Stimulated activated CD8-positive, alpha-beta memory T cell treated with anti-CD3 and anti-CD28 coated beads, Interleukin-2, amount 100 ng/mL, for 1 hour (primary cell): ENCODE measurements around the gene IGLL1.
A peak's percentile ranks its signal among the peaks of the same experiment; 100 is the strongest.
"Not testable (repeated sequence)": the region's sequence is repeated elsewhere in the genome, so short reads cannot be mapped to it uniquely, and the experiment has no call there.

ENCODE experiments used
- DNase-seq, 2 donors: peaks; one replicate each; pipeline ENCODE4 v3.0.0-alpha.2; 2020; ENCODE audit warnings: low read depth in 2 of 2

Gene IGLL1

DNA sequence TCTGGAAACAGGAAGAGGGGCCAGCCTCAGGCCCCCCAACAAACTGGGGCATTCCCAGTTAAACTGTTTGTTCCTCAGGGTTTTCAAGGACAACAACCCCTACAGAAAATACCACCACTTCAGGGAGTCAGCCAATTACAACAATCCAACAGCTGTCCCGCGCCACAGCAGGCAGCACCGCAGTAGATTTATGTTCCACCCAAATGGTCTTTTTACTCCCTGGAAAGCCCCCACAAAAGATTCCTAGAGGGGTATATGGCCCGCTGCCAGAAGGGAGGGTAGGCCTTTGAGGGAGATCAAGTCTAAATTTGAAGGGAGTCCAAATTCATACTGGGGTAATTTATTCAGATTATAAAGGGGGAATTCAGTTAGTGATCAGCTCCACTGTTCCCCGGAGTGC, 39.3 kb downstream of the IGLL1 start:
- DNase-seq = not testable (repeated sequence)

DNA sequence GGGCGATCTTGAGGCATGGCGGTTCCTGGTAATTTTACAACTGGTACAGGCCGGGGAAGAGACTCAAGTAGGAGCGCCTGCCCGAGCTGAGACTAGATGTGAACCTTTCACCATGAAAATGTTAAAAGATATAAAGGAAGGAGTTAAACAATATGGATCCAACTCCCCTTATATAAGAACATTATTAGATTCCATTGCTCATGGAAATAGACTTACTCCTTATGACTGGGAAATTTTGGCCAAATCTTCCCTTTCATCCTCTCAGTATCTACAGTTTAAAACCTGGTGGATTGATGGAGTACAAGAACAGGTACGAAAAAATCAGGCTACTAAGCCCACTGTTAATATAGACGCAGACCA, 40.3 kb downstream of the IGLL1 start:
- not testable (repeated sequence) for DNase-seq

DNA sequence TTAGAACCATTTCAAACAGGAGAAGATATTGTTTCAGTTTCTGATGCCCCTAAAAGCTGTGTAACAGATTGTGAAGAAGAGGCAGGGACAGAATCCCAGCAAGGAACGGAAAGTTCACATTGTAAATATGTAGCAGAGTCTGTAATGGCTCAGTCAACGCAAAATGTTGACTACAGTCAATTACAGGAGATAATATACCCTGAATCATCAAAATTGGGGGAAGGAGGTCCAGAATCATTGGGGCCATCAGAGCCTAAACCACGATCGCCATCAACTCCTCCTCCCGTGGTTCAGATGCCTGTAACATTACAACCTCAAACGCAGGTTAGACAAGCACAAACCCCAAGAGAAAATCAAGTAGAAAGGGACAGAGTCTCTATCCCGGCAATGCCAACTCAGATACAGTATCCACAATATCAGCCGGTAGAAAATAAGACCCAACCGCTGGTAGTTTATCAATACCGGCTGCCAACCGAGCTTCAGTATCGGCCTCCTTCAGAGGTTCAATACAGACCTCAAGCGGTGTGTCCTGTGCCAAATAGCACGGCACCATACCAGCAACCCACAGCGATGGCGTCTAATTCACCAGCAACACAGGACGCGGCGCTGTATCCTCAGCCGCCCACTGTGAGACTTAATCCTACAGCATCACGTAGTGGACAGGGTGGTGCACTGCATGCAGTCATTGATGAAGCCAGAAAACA, 40.8 kb downstream of the IGLL1 start:
- peak; percentile 44 to 57 for DNase-seq

DNA sequence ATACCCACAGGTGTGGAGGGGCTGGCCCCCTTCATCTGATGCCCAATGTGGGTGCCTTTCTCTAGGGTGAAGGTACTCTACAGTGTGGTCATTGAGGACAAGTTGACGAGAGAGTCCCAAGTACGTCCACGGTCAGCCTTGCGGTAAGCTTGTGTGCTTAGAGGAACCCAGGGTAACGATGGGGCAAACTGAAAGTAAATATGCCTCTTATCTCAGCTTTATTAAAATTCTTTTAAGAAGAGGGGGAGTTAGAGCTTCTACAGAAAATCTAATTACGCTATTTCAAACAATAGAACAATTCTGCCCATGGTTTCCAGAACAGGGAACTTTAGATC, 41.4 kb downstream of the IGLL1 start:
- DNase-seq = not testable (repeated sequence)

DNA sequence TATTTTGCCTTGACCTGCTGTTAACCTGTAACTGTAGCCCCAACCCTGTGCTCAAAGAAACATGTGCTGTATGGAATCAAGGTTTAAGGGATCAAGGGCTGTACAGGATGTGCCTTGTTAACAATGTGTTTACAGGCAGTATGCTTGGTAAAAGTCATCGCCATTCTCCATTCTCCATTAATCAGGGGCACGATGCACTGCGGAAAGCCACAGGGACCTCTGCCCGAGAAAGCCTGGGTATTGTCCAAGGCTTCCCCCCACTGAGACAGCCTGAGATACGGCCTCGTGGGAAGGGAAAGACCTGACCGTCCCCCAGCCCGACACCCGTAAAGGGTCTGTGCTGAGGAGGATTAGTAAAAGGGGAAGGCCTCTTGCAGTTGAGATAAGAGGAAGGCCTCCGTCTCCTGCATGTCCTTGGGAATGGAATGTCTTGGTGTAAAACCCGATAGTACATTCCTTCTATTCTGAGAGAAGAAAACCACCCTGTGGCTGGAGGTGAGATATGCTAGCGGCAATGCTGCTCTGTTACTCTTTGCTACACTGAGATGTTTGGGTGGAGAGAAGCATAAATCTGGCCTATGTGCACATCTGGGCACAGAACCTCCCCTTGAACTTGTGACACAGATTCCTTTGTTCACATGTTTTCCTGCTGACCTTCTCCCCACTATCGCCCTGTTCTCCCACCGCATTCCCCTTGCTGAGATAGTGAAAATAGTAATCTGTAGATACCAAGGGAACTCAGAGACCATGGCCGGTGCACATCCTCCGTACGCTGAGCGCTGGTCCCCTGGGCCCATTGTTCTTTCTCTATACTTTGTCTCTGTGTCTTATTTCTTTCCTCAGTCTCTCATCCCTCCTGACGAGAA, 42.0 kb downstream of the IGLL1 start:
- not testable (repeated sequence) for DNase-seq

DNA sequence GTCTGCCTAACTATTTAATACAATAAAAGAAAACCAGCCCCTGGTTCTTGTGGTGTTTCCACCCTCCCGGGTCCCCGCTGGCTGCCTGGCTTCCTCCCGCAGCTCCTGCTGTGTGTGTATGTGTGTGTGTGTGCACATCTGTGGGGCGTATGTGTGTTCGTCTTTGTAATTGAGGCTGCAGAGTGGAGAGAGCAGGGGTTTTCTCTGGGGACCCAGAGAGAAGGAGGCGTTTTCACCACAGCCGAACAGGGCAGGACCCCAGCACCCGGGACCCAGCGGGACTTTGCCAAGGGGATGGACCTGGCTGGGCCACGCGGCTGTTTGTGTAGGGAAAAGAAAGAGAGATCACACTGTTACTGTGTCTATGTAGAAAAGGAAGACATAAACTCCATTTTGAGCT, 42.7 kb downstream of the IGLL1 start:
- no peak for DNase-seq

DNA sequence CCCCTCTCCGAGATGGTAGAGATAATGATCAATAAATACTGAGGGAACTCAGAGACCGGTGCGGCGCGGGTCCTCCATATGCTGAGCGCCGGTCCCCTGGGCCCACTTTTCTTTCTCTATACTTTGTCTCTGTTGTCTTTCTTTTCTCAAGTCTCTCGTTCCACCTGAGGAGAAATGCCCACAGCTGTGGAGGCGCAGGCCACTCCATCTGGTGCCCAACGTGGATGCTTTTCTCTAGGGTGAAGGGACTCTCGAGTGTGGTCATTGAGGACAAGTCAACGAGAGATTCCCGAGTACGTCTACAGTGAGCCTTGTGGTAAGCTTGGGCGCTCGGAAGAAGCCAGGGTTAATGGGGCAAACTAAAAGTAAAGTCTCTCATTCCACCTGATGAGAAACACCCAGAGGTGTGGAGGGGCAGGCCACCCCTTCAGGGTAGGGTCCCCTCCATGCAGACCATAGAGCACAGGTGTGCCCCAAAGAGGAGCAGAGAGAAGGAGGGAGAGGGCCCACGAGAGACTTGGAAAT, 43.2 kb downstream of the IGLL1 start:
- DNase-seq = no peak

DNA sequence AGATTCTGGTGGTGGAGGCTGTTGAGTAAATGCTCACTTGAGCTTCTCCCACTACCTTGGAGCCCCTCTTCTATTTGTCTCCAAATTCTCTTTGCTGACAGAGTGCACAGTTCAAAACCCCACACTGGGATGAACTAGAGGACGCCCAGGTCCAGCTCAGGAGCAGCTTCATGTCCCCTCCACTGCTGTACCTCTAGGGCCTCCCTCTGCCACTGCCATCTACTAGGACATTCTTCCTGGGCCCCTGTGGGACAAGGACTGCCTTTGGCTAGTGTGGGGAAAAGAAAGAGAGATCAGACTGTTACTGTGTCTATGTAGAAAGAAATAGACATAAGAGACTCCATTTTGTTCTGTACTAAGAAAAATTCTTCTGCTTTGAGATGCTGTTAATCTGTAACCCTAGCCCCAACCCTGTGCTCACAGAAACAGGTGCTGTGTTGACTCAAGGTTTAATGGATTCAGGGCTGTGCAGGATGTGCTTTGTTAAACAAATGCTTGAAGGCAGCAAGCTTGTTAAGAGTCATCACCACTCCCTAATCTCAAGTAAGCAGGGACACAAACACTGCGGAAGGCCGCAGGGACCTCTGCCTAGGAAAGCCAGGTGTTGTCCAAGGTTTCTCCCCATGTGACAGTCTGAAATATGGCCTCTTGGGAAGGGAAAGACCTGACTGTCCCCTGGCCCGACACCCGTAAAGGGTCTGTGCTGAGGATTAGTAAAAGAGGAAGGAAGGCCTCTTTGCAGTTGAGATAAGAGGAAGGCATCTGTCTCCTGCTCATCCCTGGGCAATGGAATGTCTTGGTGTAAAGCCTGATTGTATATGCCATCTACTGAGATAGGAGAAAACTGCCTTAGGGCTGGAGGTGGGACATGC, 44.1 kb downstream of the IGLL1 start:
- not testable (repeated sequence) for DNase-seq

DNA sequence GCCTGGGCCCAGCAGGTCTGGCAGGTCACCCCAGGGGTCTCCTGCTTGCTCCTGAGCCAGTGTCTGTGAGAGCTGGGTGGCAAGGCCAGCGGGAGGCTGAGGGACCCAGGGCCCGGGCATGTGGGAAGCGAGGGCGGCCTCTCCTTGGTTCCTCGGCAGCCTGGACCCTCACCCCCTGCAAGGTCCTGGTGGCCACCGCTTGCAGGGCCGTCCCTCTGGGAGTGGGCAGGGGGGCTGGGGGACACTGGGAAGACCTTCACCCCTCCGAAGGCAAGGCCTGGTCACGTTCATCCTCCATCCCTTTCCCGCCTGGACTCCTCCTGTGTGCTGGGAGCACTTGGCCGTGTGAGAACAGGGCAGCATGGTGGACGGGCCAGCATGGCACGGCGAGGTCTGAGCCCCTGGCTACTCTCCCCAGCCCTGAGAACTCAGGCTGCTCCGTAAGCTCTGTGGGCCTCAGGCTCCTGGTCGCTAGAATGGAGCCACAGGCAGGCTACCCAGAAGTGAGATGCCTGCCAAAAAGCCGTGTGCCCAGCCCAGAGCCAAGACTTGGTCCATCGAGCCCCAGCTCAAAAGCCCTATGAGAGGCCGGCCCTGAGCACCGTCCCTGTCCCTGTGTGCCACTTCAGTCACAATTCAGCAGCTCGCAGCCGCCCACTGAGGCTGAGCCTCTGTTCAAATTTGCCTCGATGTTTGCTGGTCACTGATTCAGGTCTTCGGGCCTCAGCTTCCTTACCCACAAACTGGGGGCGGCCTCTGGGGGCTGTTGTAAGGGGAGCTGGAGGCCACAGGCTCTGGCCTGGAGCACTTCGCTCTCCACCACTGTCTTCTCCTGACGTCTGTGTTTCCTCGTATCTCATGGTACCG, 45.0 kb downstream of the IGLL1 start:
- DNase-seq = no peak

DNA sequence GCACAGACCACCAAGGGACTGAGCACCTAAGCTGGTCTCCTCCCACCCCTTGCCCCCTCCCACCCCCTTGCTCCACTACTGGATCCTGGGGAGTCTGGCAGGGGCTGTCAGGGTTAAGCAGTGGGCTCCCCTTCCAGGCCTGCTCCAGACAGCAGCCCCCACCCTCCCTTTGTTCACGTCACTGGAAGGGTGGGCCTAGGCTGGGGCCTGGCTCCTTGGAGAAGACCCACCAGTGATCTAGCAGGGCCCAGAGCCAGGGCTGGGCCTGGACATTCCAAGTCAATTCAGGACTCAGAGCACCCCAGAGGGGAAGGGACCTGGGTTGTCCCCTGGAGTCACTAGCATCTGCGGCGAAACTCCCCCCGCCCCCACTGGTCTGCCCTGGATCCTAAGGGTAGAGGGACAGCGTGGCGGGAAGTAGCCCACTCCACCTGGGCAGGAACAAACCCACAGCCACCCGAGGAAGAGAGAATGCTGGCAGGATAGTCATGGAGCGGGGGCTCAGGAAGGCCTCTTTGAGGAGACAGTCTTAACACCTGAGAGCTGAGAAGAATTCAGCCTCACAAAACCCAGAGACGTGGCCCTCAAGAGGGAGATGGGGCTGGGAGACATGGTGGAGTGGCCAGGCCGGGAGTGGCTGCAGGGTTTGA, 45.8 kb downstream of the IGLL1 start:
- no peak for DNase-seq

DNA sequence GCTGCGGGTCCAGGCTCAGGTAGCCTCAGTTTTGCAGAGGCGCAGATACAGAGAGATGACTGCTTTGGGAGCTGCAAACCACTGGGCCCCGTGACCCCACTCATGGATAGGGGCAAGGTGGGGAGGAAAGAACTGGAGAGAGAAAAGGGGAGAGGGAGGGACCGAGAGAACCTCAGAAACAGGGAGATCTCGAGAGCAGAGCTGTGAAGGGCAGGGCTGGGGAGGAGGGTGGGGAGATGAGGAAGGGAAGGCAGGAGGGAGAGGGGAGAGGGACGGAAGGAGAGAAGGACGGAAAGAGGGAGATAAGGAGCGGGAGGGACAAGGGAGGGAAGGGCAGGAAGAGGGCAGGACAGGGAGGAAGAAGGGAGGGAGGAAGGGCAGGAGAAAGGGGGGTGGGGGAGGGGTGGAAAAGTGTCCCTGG, 46.3 kb downstream of the IGLL1 start:
- DNase-seq = no peak

DNA sequence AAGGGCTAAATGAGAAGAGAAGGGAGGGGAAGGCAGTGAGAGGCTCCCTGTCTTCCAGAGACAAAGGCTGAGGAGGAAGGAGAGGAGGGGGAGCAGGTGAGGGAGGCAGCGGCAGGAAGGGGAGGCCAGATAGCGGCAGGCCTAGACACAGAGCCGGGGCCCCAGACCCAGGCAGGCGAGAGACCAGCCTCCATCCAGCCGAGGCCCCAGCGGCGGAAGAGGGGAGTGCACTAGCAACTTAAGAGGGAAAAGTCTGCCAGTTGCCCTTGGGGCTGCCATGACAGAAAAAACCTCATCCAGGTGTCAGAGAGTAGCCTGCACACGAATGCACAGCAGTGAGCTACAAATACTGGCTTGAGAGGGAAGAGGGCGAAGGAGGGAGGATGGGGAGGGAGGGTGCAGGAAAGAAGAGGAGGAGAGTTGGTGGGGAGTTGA, 46.7 kb downstream of the IGLL1 start:
- no peak for DNase-seq

DNA sequence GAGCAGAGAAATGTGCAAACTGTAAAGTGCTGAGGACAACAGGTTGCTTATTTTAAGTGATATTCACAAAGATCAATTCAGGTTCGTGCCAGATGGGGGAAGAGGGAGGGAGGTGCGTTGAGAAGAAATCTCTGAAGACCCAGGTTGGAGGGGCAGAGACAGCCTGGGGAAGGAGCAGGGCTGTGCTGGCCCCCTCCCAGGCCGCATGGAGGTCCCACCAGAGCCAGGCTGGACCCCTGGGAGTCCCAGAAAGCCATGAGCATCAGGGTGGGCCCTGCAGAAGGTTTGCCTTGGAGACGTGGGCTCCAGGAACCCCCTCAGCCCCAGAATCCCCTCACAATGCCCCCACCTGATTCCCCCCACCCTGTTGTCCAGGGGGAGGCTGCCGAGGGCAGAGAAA, 47.4 kb downstream of the IGLL1 start:
- no peak for DNase-seq

DNA sequence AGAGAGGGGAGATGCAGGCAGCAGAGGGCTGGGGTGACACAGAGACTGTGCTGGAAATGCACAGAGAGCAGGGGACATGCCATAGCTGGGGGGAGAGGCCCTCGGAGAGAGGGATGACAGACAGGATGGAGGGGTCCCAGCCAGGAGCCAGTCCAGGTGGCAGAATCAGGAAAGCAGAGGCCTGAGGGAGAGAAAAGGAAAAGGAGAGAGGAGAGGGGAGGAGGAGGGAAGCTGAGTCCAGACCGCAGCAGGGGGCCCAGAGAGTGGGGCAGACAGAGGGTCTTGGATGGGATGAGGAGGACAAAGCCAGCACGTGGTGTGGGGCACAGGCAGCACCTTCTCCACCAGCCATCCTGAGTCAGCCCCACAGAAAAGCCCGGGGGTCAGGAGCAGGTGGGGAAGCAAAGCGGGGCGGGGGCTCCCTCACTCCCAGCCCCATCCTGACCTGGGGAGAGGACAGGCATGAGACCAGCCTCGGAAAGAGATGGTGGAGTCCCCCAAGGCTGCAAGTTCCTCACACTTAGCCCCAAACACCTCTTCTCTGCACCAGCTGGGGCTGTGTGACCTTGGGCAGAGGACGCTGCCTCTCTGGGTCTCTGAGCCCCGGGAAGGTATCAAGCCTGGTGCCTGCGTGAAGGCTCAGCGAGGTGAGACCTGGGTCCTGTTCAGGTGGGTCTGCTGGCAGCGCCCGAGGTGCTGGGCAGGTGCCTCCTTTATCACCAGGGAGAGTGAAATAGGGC, 48.0 kb downstream of the IGLL1 start:
- no peak for DNase-seq

DNA sequence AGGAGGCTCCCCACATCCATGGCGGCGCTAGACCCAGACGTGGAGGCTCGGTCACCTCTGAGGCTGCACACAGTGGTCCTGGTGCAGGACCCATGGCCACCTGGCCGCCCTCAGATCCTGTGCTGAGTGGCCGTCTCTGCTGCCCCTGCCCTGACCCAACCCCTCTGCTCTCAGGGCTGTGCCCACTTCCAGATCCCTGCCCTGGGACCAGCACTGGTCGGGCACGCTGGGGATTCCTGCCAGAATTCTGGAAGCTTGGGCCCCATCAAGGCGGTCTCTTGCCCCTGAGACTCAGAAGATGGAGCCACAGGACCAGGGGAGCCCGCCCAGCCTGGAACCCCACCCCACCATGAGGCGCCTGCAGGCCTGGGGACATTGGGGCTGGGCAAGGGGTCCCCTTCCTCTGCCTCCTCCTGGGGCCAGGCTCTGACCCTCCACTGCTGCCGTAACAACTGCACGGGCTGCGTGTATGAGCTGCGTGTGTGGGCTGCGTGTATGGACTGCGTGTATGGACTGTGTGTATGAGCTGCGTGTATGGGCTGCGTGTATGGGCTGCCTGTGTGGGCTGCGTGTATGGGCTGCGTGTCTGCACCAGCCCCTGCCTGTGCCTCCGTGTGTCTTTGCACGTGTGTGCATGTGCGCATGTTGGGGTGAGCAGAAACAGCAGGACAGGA, 48.7 kb downstream of the IGLL1 start:
- DNase-seq = no peak

DNA sequence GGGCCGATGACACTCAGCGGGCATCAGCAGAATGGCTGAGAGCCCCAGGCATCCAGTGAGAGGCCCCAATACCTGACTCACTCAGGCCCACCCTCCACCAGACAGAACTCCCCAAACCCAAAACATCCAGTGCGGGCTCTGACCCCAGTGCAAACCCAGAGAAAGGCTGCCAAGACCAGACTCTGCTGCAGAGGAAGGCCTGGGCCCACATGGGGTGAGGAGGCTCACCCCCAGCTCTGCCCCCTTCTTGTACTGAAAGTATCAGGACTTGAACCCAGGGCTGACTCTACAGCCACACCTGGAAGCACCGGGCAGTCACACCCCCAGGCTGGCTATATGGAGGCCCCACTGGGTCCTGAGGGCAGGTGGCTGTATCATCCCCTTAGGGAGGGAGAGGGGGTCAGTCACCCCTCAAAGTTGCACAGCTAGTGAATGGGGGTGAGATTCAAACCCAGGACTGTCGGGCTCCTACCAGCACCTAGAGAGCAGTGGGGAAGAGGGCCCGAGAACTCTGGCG, 49.3 kb downstream of the IGLL1 start:
- DNase-seq = no peak

DNA sequence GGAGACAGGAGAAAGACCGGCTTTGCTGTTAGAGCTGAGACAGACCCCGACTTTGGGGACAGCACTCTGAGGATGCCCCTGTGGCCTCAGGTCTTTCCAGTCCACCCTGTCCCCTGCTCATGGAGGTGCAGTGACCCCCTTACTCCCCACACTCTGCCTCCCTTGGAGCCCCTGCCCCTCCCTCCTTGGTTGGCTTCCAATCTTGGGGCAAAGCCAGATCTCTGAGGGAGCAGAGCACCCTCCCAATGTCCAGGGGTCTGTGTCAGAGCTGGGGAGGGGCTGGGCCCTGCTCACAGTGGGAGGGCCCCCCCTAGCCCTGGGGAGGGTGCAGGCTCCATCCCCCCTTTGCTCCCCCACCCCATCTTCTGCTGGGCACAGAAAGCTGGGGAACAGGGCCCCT, 50.0 kb downstream of the IGLL1 start:
- DNase-seq = no peak

DNA sequence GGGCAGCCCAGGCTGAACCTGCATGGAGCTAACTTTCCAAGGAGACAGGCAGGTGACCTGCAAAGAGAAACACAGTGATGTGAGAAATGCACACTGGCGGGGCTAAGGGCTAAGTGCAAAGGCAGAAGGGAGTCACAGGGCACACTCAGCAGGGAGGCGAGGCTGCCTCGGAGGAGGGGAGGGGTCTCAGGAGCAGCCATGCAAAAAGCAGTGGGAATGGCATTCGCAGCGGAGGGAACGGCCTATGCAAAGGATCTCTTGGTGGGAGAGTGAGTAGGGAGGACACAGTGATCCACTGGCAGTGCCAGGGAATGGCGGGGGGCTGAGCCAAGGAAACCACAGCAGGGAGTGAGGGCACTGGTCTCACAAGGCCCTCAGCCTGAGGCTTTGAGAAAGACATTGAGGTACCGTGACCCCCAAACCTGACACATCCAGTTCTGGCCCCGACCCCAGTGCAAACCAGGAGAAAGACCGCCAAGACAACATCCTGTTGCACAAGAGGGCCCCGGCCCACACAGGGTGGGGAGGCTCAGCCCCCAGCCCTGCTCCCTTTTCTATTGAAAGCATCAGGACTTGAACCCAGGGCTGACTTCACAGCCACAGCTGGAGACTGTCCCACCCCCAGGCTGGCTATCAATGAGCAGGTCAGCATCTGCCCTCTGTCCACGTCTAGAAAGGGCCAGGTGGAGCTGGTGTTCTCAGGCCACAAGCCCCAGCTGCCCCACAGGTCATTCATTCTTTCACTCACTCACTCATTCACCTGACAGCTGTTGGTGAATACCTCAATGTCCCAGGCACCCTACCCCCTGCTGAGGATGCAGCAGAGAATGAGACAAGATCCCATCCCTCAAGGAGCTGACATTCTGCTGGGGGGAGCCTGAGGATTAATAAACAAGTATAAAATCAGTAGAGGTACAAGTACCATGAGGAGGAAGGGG, 50.7 kb downstream of the IGLL1 start:
- DNase-seq = no peak
